HUDEP-2 (cell line): ENCODE measurements around the gene POPDC3.
"Not testable (repeated sequence)": the region's sequence is repeated elsewhere in the genome, so short reads cannot be mapped to it uniquely, and the experiment has no call there.

Experiments
- DNase-seq, 76 experiments: peaks; one replicate each; lab custom pipeline; 2025; ENCODE audit not compliant: unreplicated experiment in 76 of 76; lab: John Stamatoyannopoulos, UW

Gene POPDC3

DNA sequence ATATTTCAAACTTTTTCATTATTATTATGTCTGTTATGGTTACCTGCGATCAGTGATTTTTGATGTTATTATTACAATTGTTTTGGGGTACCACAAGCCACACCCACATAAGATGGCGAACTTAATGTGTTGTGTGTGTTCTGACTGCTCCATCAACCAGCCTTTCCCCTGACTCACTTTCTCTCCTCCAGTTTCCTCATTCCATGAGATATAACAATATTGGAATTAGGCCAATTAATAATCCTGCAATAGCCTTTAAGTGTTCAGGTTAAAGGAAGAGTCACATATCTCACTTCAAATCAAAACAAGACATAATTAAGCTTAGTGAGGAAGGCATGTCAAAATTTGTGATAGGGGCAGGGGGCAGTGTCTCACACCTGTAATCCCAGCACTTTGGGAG is 16.3 kb upstream of the POPDC3 start:
- DNase-seq: no peak

GRCh38 chr6:105194591-105194990 is 14.8 kb upstream of the POPDC3 start:
- no peak for DNase-seq

DNA sequence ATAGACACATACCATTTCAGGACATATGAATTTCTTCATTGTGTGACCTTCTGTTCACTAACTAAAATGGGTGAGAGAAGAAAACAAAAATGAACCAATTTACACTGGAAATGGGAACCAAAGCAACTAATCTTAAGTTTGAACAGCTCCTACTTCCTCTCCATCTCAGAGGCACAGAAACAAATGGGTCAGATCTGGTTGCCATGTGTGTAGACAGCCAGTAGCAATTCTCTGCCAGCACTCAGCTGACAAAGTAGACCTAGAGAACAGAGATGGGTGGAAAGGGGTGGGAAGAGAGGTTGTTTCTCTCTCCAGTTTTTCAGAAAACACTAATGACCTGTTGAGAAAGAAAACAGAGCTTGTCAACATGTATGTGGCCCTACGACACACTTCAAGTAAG is 14.3 kb upstream of the POPDC3 start:
- DNase-seq: no peak

GRCh38 chr6:105193647-105194046 is 13.8 kb upstream of the POPDC3 start:
- DNase-seq: no peak

GRCh38 chr6:105192707-105193465 is 13.1 kb upstream of the POPDC3 start:
- no peak for DNase-seq

DNA sequence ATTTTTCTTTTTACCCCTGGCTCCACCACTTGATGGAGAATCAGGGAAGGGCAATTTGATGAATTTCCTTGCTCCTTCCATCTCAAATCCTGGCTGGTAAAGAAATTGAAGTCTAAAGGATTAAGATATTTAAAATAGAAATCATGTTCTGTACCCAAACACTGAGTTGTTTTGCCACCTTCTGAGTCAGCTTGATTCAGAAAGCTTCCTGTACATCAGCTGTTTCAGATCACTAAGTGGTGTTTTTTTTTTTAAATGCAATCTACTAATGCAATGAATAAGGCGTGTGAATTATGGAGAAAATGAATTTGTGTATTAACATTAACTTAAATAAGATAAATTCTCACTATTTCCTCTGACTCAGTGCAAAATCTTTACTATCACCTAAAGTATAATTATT is 11.5 kb upstream of the POPDC3 start:
- DNase-seq: no peak

DNA sequence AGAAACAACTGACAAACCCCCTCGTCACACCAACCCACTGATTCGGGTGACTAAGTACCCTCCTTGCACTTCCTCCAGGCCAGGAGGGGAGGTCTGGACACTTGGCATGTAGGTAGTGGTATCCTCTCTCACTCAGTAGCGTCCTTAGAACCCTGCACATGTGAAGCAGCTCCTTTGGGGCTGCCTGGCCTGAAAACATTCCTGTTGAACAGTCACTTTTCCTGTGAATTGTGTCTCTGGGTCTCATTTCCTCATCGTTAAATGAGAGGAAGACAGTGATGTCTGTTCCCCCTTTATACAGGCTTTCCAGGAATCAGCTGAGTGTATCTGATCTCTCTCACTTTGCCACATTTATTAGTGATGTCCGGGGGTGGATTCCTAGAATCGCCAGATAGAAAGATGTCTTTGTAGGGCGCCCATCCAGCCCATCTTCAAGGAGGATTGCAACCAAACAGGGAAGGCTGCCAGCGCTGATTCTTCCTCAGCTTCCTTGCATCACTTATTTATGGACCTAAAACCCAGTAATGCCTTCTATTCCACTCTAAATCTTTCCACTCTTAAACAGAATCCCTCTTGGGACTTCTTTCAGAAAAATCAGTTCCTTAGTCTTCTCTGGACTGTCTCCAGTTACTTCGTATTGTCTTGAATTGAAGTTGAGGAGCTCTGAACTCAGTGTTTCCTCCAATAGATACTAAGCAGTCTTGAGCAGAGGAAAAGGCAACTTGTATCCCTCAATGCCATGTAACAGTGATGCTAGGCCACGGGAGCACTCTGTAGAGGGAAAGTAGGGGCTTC is 9.4 kb upstream of the POPDC3 start:
- no peak for DNase-seq

- no peak for DNase-seq
Observed at GRCh38 chr6:105188251-105188650, 8.4 kb upstream of the POPDC3 start.

- no peak for DNase-seq
Observed at GRCh38 chr6:105186576-105186975, 6.8 kb upstream of the POPDC3 start.

GRCh38 chr6:105184921-105185320 is 5.1 kb upstream of the POPDC3 start:
- no peak for DNase-seq

DNA sequence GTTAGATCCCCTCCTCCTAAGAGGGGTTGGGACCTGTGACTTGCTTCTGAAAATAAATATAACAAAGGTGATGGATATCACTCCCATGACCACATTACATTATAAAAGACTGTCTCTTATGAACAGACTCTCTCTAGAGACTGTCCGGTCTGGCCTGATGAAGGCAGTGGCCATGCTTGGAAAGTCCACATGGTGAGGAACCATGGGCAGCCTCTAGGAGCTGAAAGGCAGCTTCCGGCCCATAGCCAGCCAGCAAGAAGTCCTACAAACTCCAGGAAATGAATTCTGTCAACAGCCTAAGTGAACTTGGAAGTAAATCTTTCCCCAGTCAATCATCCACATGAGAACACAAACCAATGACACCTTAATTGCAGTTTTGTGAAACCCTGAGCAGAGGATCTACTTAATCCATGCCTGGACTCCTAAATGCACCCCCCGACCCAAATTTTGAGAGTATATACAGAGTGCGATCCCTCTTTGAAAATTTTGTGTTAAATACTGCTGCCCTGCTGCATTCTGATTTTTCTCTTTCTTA is 2.2 kb upstream of the POPDC3 start:
- no peak for DNase-seq

GRCh38 chr6:105178636-105179035 is 1.2 kb downstream of the POPDC3 start:
- no peak for DNase-seq

GRCh38 chr6:105178110-105178509 is 1.7 kb downstream of the POPDC3 start:
- DNase-seq: no peak

- DNase-seq: no peak
Observed at GRCh38 chr6:105177556-105177955, 2.3 kb downstream of the POPDC3 start.

DNA sequence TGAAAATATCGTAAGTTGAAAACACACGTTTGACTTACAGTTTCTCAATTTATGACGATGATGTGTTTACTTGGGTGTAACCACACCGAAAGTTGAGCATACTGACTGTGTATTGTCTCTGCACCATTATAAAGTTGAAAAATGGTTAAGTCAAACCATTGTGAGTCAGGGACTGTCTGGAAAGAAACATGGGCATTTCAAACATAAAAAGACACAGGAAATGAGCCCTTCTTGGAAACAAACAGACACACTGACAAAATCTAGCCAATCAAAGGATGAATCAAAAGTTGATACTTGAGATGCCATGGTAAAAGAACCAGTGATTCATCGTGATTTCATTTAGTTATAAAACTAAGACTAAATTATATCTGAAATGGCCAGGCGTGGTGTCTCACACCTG is 5.3 kb downstream of the POPDC3 start:
- no peak for DNase-seq

DNA sequence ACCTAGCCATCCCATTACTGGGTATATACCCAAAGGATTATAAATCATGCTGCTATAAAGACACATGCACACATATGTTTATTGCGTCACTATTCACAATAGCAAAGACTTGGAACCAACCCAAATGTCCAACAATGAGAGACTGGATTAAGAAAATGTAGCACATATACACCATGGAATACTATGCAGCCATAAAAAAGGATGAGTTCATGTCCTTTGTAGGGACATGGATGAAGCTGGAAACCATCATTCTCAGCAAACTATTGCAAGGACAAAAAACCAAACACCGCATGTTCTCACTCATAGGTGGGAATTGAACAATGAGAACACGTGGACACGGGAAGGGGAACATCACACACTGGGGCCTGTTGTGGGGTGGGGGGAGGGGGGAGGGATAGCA is 7.3 kb downstream of the POPDC3 start:
- DNase-seq: not testable (repeated sequence)

- no peak for DNase-seq
Observed at GRCh38 chr6:105170059-105170458, 9.8 kb downstream of the POPDC3 start.

GRCh38 chr6:105167914-105168313 is 11.9 kb downstream of the POPDC3 start:
- no peak for DNase-seq

GRCh38 chr6:105164418-105164817 is 15.4 kb downstream of the POPDC3 start:
- no peak for DNase-seq

DNA sequence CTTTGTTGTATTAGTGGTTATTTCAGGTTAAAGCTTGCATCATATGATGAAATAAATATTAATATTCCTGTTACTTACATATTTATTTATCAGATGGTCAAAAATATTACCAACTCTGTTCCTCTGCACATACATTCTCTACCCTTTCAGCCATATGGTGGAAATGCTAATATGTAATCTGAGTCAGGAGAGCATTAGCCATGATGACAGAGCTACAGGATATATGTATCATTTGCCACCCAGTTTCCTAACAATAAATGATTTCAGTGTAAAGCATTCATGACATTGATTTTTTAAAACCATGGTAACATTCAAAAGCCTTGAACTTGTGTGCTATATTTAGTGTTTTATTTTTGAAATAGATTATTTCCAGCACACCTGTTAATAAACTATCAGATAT is 16.6 kb downstream of the POPDC3 start:
- DNase-seq: no peak

GRCh38 chr6:105162377-105162776 is 17.4 kb downstream of the POPDC3 start:
- DNase-seq: no peak

- DNase-seq: no peak
Observed at GRCh38 chr6:105161421-105161820, 18.4 kb downstream of the POPDC3 start.
